Measurements from ENCODE around the gene NTPCR. TPM values are rescaled to one million over a fixed set of nuclear protein-coding genes. Genes with fewer than 3 reads are reported as not detected.

NTPCR gene
- total RNA-seq, 1 donor from 2014 or later: 29.5 TPM

- DNase-seq: no peak
- intact Hi-C loops (cut with DNase I): no loop called here
- no peak for ATAC-seq
These were observed 38.2 kb downstream of the NTPCR start for GRCh38 chr1:232988572-232989040.

GRCh38 chr1:232990176-232991128 lies 40.0 kb downstream of the NTPCR start:
- ATAC-seq: no peak
- intact Hi-C loops (cut with DNase I): no loop called here
- no peaks in the 10 kb centered on the region for H3K27me3 ChIP-seq (ENCODE audit: low read depth)
- DNase-seq: no peak
- TF ChIP-seq, protein P1, sequence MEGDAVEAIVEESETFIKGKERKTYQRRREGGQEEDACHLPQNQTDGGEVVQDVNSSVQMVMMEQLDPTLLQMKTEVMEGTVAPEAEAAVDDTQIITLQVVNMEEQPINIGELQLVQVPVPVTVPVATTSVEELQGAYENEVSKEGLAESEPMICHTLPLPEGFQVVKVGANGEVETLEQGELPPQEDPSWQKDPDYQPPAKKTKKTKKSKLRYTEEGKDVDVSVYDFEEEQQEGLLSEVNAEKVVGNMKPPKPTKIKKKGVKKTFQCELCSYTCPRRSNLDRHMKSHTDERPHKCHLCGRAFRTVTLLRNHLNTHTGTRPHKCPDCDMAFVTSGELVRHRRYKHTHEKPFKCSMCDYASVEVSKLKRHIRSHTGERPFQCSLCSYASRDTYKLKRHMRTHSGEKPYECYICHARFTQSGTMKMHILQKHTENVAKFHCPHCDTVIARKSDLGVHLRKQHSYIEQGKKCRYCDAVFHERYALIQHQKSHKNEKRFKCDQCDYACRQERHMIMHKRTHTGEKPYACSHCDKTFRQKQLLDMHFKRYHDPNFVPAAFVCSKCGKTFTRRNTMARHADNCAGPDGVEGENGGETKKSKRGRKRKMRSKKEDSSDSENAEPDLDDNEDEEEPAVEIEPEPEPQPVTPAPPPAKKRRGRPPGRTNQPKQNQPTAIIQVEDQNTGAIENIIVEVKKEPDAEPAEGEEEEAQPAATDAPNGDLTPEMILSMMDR (IDR thresholded peaks at IDR 0.05): no peak
- H3K9me3 ChIP-seq: peaks cover 5% of the 10 kb centered on the region
- no peak overlapping the region for H3K4me3 ChIP-seq
- H3K4me1 ChIP-seq: no peaks in the 10 kb centered on the region
- no peaks in the 10 kb centered on the region for H3K36me3 ChIP-seq
- H3K27ac ChIP-seq: no peak overlapping the region

More at GRCh38 chr1:232988572-232989040, 38.2 kb downstream of the NTPCR start:
- no peak overlapping the region for H3K27ac ChIP-seq
- H3K4me3 ChIP-seq: no peak overlapping the region
- H3K36me3 ChIP-seq: no peaks in the 10 kb centered on the region
- H3K4me1 ChIP-seq: no peaks in the 10 kb centered on the region
- no peaks in the 10 kb centered on the region for H3K27me3 ChIP-seq (ENCODE audit: low read depth)
- TF ChIP-seq, protein P1 (IDR thresholded peaks at IDR 0.05): no peak
- H3K9me3 ChIP-seq: peaks cover 3% of the 10 kb centered on the region

GRCh38 chr1:232991238-232991637 lies 40.8 kb downstream of the NTPCR start:
- ATAC-seq (no peak), DNase-seq (no peak)
- Histone ChIP-seq H3K36me3 (no peaks in the 10 kb centered on the region), H3K9me3 (peaks cover 5% of the 10 kb centered on the region), H3K4me1 (no peaks in the 10 kb centered on the region), H3K4me3 (no peak overlapping the region), H3K27ac (no peak overlapping the region), H3K27me3 (ENCODE audit: low read depth) (no peaks in the 10 kb centered on the region)
- TF ChIP-seq, protein P1 (IDR thresholded peaks at IDR 0.05): no peak
- intact Hi-C loops (cut with DNase I): no loop called here

- Histone ChIP-seq H3K36me3 (no peaks in the 10 kb centered on the region), H3K27ac (no peak overlapping the region), H3K4me3 (no peak overlapping the region), H3K9me3 (peaks cover 5% of the 10 kb centered on the region), H3K27me3 (ENCODE audit: low read depth) (no peaks in the 10 kb centered on the region), H3K4me1 (no peaks in the 10 kb centered on the region)
- TF ChIP-seq, protein P1 (IDR thresholded peaks at IDR 0.05): no peak
- DNase-seq (no peak), ATAC-seq (no peak)
- intact Hi-C loops (cut with DNase I): no loop called here
These were observed 41.8 kb downstream of the NTPCR start for GRCh38 chr1:232992227-232992626.

- ATAC-seq: no peak
- no peaks in the 10 kb centered on the region for H3K4me1 ChIP-seq
These were observed 43.1 kb downstream of the NTPCR start for GRCh38 chr1:232993555-232993954.

More at GRCh38 chr1:232993555-232993954, 43.1 kb downstream of the NTPCR start:
- intact Hi-C loops (cut with DNase I): no loop called here
- H3K27me3 ChIP-seq (ENCODE audit: low read depth): no peaks in the 10 kb centered on the region
- H3K27ac ChIP-seq: no peak overlapping the region
- no peaks in the 10 kb centered on the region for H3K36me3 ChIP-seq
- TF ChIP-seq, protein P1 (IDR thresholded peaks at IDR 0.05): no peak
- H3K4me3 ChIP-seq: no peak overlapping the region
- no peak for DNase-seq
- peaks cover 5% of the 10 kb centered on the region for H3K9me3 ChIP-seq
